A673 (cell line): Measurements from ENCODE around the gene CLSTN2. TPM values are rescaled to one million over a fixed set of nuclear protein-coding genes. Genes with fewer than 3 reads are reported as not detected.

Experiments used
- BruUV-seq: library from RNA; stranded (reverse); fragments of 400-500 nt; replicated peaks from 2 replicates; lab custom pipeline; 2021; lab: Mats Ljungman, UMichigan
- CTCF ChIA-PET: fragments of 300-600 bp; sonication (Branson Sonifier 250); formaldehyde crosslinking; loops from one replicate; lab custom pipeline; 2022; ENCODE audit warnings: antibody characterized with exemption; lab: Charles Lee
- POLR2A ChIA-PET: fragments of 300-600 bp; sonication (Branson Sonifier 250); formaldehyde crosslinking; loops from one replicate; lab custom pipeline; 2022; ENCODE audit warnings: antibody characterized with exemption; ENCODE audit not compliant: low non-redundant PET; lab: Charles Lee
- DNase-seq: peaks from one replicate; pipeline ENCODE4 v3.0.0-alpha.2; 2015; ENCODE audit warnings: low spot score
- H3K27ac ChIP-seq: fragments of 200-600 bp; sonication (generic); 2 replicates; pipeline ENCODE4 v1.5.1; 2016; ENCODE audit warnings: mixed run types, low read depth, mild to moderate bottlenecking, mixed read lengths, antibody characterized with exemption, low read length; ENCODE audit not compliant: poor library complexity, severe bottlenecking
- H3K27me3 ChIP-seq: fragments of 200-600 bp; sonication (generic); replicated peaks from 2 replicates; pipeline ENCODE4 v1.6.1; 2017; ENCODE audit warnings: mixed run types, low read depth, mild to moderate bottlenecking, mixed read lengths, antibody characterized with exemption, low read length; ENCODE audit not compliant: insufficient read depth, poor library complexity
- H3K36me3 ChIP-seq: fragments of 200-600 bp; sonication (generic); 2 replicates; pipeline ENCODE4 v1.6.1; 2016; ENCODE audit warnings: mixed run types, mild to moderate bottlenecking, mixed read lengths, antibody characterized with exemption, low read length; ENCODE audit not compliant: insufficient read depth, poor library complexity, severe bottlenecking
- H3K4me1 ChIP-seq: fragments of 200-600 bp; sonication (generic); 2 replicates; pipeline ENCODE4 v1.6.1; 2017; ENCODE audit warnings: mixed run types, mild to moderate bottlenecking, mixed read lengths, antibody characterized with exemption, low read length; ENCODE audit not compliant: insufficient read depth, poor library complexity, severe bottlenecking
- H3K4me3 ChIP-seq: fragments of 200-600 bp; sonication (generic); 2 replicates; pipeline ENCODE4 v1.5.1; 2016; ENCODE audit warnings: low read depth, mixed run types, mild to moderate bottlenecking, mixed read lengths, low read length; ENCODE audit not compliant: poor library complexity, severe bottlenecking
- H3K9me3 ChIP-seq: fragments of 200-600 bp; sonication (generic); 2 replicates; pipeline ENCODE4 v1.6.1; 2016; ENCODE audit warnings: mixed run types, low read depth, mild to moderate bottlenecking, mixed read lengths, antibody characterized with exemption, low read length; ENCODE audit not compliant: poor library complexity, severe bottlenecking
- EZH2 ChIP-seq: fragments of 200-600 bp; sonication (generic); IDR thresholded peaks from 2 replicates; pipeline ENCODE4 v1.6.1; 2017; ENCODE audit warnings: borderline replicate concordance, low read depth, mild to moderate bottlenecking, mixed read lengths, antibody characterized with exemption, low read length; ENCODE audit not compliant: poor library complexity, severe bottlenecking
- intact Hi-C: fragments of 100-400 bp; cut with micrococcal nuclease; formaldehyde crosslinking; loops from one replicate; pipeline ENCODE4 v1.10.0; 2022; ENCODE audit not compliant: unreplicated experiment
- total RNA-seq: library from RNA; stranded (reverse); gene quantifications from 2 replicates; pipeline ENCODE4 v1.2.3, GENCODE V29; 2021
- TF ChIP-seq, protein P1 (sequence below): fragments of 300-800, 200-600 bp; sonication (generic); conservative IDR thresholded peaks from 2 replicates; pipeline ENCODE4 v1.5.1; 2017; ENCODE audit warnings: low read depth, mild to moderate bottlenecking, antibody characterized with exemption, low read length, moderate library complexity, mixed read lengths

The CLSTN2 gene
- total RNA-seq, 1 experiment from 2014 or later, result 50.7 TPM

DNA sequence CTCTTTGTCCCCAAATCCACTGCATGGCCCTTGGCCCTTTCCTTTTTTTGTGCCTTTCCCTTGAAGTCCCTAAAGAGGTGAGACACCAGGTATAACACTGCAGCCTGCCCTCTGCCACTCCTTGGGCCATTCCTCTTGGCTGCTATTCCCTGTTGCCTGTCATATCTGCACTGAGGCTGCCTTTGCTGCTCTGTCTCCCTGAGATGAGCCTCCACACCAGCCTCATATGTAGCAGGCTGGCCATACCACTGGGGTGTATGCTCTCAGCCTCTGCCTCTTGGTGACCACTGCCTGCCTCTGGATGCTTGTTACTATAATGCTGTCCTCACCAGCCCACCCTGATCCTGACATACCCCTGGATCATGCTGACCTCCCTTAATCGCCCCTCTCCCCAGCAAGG lies 252.0 kb downstream of the CLSTN2 start:
- H3K4me3 ChIP-seq, result no peak overlapping the region
- BruUV-seq, result no TSS peak
- no peak for DNase-seq
- H3K9me3 ChIP-seq, result no peaks in the 10 kb centered on the region
- H3K36me3 ChIP-seq, result no peaks in the 10 kb centered on the region
- H3K27me3 ChIP-seq, result no peaks in the 10 kb centered on the region
- TF ChIP-seq, protein P1, sequence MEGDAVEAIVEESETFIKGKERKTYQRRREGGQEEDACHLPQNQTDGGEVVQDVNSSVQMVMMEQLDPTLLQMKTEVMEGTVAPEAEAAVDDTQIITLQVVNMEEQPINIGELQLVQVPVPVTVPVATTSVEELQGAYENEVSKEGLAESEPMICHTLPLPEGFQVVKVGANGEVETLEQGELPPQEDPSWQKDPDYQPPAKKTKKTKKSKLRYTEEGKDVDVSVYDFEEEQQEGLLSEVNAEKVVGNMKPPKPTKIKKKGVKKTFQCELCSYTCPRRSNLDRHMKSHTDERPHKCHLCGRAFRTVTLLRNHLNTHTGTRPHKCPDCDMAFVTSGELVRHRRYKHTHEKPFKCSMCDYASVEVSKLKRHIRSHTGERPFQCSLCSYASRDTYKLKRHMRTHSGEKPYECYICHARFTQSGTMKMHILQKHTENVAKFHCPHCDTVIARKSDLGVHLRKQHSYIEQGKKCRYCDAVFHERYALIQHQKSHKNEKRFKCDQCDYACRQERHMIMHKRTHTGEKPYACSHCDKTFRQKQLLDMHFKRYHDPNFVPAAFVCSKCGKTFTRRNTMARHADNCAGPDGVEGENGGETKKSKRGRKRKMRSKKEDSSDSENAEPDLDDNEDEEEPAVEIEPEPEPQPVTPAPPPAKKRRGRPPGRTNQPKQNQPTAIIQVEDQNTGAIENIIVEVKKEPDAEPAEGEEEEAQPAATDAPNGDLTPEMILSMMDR, result no peak
- TF ChIP-seq EZH2, result no peak
- ChIA-PET CTCF (no interaction called here), POLR2A (no interaction called here)
- no peak overlapping the region for H3K27ac ChIP-seq
- intact Hi-C loops, result no loop called here
- no peaks in the 10 kb centered on the region for H3K4me1 ChIP-seq

DNA sequence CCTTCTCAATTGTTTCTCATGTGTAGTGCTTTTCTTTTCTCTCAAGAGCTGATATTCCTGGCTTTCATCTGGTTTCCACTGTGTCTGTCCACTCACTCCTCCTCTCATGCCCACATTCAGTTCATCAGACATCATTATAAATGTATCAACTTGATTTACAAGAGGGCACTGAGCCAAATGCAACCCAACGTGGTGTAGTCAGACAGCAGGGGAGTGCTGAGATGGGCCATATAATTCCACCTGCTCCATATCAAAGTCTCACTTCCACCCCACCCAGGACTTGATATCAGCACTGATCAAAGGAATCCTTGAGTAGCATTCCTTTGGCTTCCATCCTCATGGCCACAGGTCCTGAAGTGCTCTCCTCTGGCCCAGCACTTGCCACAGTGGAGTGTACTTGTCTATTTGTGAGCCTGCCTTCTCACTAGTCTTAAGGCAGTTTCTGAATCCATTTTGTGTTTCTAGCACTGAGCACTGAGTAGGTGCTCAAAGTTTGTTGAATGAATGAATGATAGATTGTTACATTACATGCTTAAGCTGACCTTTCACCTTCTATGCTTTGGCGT lies 252.8 kb downstream of the CLSTN2 start:
- Histone ChIP-seq H3K27ac (no peak overlapping the region), H3K4me1 (no peaks in the 10 kb centered on the region), H3K27me3 (no peaks in the 10 kb centered on the region), H3K4me3 (no peak overlapping the region), H3K9me3 (no peaks in the 10 kb centered on the region), H3K36me3 (no peaks in the 10 kb centered on the region)
- TF ChIP-seq, protein P1, result no peak
- no peak for TF ChIP-seq EZH2
- no peak for DNase-seq
- POLR2A ChIA-PET, result no interaction called here
- CTCF ChIA-PET, result no interaction called here
- intact Hi-C loops, result no loop called here
- no TSS peak for BruUV-seq

DNA sequence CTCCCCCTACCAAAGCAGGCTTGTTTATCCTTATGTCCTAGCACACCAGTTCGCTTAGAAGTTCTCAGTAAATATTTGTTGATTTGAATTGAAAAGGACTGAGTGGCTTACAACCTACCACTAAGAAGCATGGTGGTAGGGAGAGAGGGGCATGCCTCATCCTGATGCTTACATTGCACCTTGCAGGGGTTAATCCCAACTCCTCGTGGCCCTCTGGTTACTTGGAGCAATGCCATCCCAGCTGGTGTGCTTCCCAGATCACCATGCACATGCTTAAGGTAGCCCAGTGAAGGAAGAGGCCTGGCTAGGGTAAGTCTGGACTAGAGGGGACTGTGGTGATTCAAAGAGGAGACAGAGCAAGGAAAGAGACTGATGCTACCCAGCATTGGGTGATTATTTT lies 253.3 kb downstream of the CLSTN2 start:
- no peak for DNase-seq
- H3K9me3 ChIP-seq, result no peaks in the 10 kb centered on the region
- no peak overlapping the region for H3K27ac ChIP-seq
- H3K36me3 ChIP-seq, result no peaks in the 10 kb centered on the region
- intact Hi-C loops, result no loop called here
- H3K4me3 ChIP-seq, result no peak overlapping the region
- BruUV-seq, result no TSS peak
- CTCF ChIA-PET, result no interaction called here
- POLR2A ChIA-PET, result no interaction called here
- TF ChIP-seq, protein P1, result no peak
- no peak for TF ChIP-seq EZH2
- H3K4me1 ChIP-seq, result no peaks in the 10 kb centered on the region
- H3K27me3 ChIP-seq, result no peaks in the 10 kb centered on the region
